HG03025 (cell line): ENCODE measurements around the gene LRAT.

Experiments used
- ATAC-seq: cut with Tn5 transposase; IDR thresholded peaks from one replicate; pipeline ENCODE4 v1.9.1; 2021; ENCODE audit warnings: mild to moderate bottlenecking, moderate library complexity; ENCODE audit not compliant: unreplicated experiment, low FRiP score

The LRAT gene

GRCh38 chr4:154757713-154758112, 13.9 kb downstream of the LRAT start:
- no peak for ATAC-seq

GRCh38 chr4:154760895-154761294, 17.1 kb downstream of the LRAT start:
- ATAC-seq: no peak

GRCh38 chr4:154778264-154778663, 34.5 kb downstream of the LRAT start:
- ATAC-seq: no peak

- ATAC-seq: no peak
Observed at GRCh38 chr4:154779362-154779947, 35.7 kb downstream of the LRAT start.

- ATAC-seq: no peak
Observed at GRCh38 chr4:154781126-154781982, 37.6 kb downstream of the LRAT start, which contains the start of gene RBM46. Gene RBM46 (plus strand): TSS chr4:154781272. CDS start chr4:154796753, 15,481 bp downstream.

GRCh38 chr4:154781983-154782293, 38.1 kb downstream of the LRAT start:
- ATAC-seq: no peak
